ENCODE data around the gene DAGLA. TPM values are rescaled to one million over a fixed set of nuclear protein-coding genes. Genes with fewer than 3 reads are reported as not detected.

The DAGLA gene
- total RNA-seq, 2 experiments from 2014 or later: 0.05 TPM; not detected in 1

DNA sequence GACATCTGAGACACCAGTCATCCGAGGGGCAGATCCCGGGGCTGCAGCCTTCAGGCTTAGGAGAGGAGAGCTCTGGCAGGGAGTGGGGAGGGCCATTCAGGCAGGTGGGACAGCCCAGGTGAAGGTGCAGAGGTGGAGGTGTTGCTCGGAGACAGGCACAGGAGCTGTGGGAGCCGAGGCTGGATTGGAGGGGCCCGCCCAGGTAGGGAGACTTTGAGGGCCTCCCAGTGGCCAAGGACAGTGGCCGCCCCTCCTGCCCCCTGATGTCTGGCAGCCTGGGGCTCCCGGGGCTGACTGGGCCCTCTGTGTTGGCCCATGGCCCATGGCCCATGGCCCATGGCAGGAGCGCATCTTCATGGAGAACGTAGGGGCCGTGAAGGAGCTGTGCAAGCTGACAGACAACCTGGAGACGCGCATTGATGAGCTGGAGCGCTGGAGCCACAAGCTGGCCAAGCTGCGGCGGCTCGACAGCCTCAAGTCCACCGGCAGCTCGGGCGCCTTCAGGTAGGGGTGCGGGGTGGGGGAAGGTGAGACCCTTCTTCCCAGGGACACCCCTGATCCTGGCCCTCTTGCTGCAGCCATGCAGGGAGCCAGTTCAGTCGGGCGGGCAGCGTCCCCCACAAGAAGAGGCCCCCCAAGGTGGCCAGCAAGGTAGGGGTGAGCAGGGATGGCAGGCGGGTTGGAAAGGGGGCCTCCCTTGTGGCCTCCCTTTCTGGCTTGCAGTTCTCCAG, 98.9 kb downstream of the DAGLA start:
- no peak for TF ChIP-seq CTCF (IDR thresholded peaks at IDR 0.05)
- ATAC-seq: no peak
- H3K4me3 Mint-ChIP-seq: no peak overlapping the region
- no peaks in the 10 kb centered on the region for H3K9me3 Mint-ChIP-seq
- intact Hi-C loops (cut with micrococcal nuclease): no loop called here
- H3K27me3 Mint-ChIP-seq: peaks cover 2% of the 10 kb centered on the region
- CTCF ChIA-PET: interaction anchor here (0.6 to 2.8 kb wide), 4 partner anchors 9 to 192 kb away, joined by 3 to 9 read pairs (median 3); partner anchors contain the start of genes FEN1 and TMEM258
- H3K4me1 Mint-ChIP-seq (ENCODE audit: low read depth): peaks cover 13% of the 10 kb centered on the region
- no peak overlapping the region for H3K27ac Mint-ChIP-seq
- H3K36me3 Mint-ChIP-seq (ENCODE audit: low read depth): peaks cover 7% of the 10 kb centered on the region
- no peak for DNase-seq
- POLR2A ChIA-PET: interaction anchor here (0.5 to 4.3 kb wide), 4 partner anchors 10 to 1107 kb away, joined by 3 to 32 read pairs (median 6); partner anchors contain the start of genes FEN1 and TMEM258

- Mint-ChIP-seq H3K27me3 (peaks cover 2% of the 10 kb centered on the region), H3K36me3 (ENCODE audit: low read depth) (peaks cover 9% of the 10 kb centered on the region), H3K4me3 (no peak overlapping the region), H3K4me1 (ENCODE audit: low read depth) (peaks cover 13% of the 10 kb centered on the region), H3K27ac (no peak overlapping the region), H3K9me3 (no peaks in the 10 kb centered on the region)
- ATAC-seq: no peak
- no peak for TF ChIP-seq CTCF (IDR thresholded peaks at IDR 0.05)
- intact Hi-C loops (cut with micrococcal nuclease): no loop called here
- ChIA-PET POLR2A (interaction anchor here (0.5 to 4.3 kb wide), 4 partner anchors 11 to 1106 kb away, joined by 3 to 32 read pairs (median 6); partner anchors contain the start of genes FEN1 and TMEM258), CTCF (interaction anchor here (1.0 to 2.8 kb wide), 3 partner anchors 12 to 193 kb away, joined by 3 to 9 read pairs (median 5); partner anchors contain the start of genes FEN1 and TMEM258)
- DNase-seq: no peak
Observed at GRCh38 chr11:61779666-61780525, 99.7 kb downstream of the DAGLA start.

DNA sequence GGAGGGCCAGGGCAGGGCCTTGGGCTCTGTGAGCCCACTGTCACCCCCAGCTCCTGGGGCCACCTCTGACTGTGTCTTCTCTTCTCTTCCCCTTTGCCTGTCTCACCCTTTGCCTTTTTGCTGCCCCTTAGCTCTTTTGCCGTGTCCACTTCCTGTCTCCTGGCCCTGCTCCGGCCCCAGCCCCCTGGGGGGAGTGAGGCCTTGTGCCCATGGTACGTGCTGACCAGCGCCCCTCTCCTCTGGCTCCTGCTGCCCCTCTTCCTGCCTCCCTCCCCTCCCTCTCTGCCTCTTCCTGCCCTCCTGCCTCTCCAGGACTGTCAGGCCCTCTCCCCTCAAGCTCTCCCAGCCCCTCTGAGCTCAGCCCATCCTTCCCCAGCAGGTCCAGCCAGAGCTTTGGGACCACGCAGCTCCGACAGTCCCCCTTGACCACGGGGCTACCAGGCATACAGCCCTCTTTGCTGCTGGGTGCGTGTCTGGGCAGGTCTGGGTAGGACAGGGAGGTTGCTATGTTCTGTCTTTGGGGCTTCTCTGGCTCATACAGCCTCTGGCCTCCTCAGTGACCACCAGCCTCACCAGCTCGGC, 100.5 kb downstream of the DAGLA start:
- H3K4me3 Mint-ChIP-seq: no peak overlapping the region
- ChIA-PET POLR2A (interaction anchor here (2.1 to 4.3 kb wide), 2 partner anchors 12 to 16 kb away, joined by 9 to 32 read pairs; partner anchors contain the start of genes FEN1 and TMEM258), CTCF (interaction anchor here (1.7 to 2.8 kb wide), 2 partner anchors 11 to 16 kb away, joined by 5 to 9 read pairs; partner anchors contain the start of genes FEN1 and TMEM258)
- no peaks in the 10 kb centered on the region for H3K9me3 Mint-ChIP-seq
- H3K36me3 Mint-ChIP-seq (ENCODE audit: low read depth): peaks cover 9% of the 10 kb centered on the region
- ATAC-seq (no peak), DNase-seq (no peak)
- intact Hi-C loops (cut with micrococcal nuclease): no loop called here
- TF ChIP-seq CTCF (IDR thresholded peaks at IDR 0.05): no peak
- peaks cover 2% of the 10 kb centered on the region for H3K27me3 Mint-ChIP-seq
- H3K27ac Mint-ChIP-seq: no peak overlapping the region
- H3K4me1 Mint-ChIP-seq (ENCODE audit: low read depth): peaks cover 13% of the 10 kb centered on the region

GRCh38 chr11:61781585-61781984, 101.4 kb downstream of the DAGLA start:
- intact Hi-C loops (cut with micrococcal nuclease): no loop called here
- peaks cover under 1% of the 10 kb centered on the region for H3K27me3 Mint-ChIP-seq
- H3K4me1 Mint-ChIP-seq (ENCODE audit: low read depth): peaks cover 11% of the 10 kb centered on the region
- ATAC-seq (no peak), DNase-seq (no peak)
- H3K27ac Mint-ChIP-seq: no peak overlapping the region
- no peaks in the 10 kb centered on the region for H3K9me3 Mint-ChIP-seq
- no peak for TF ChIP-seq CTCF (IDR thresholded peaks at IDR 0.05)
- peaks cover 9% of the 10 kb centered on the region for H3K36me3 Mint-ChIP-seq (ENCODE audit: low read depth)
- POLR2A ChIA-PET: interaction anchor here (4.3 kb wide), 1 partner anchor 11 kb away, joined by 32 read pairs; the partner anchor contains the start of genes FEN1 and TMEM258
- H3K4me3 Mint-ChIP-seq: no peak overlapping the region
- CTCF ChIA-PET: interaction anchor here (0.7 to 1.7 kb wide), 3 partner anchors 15 to 32 kb away, joined by 3 to 5 read pairs (median 4); no protein-coding TSS in a partner anchor

All from activated CD8-positive, alpha-beta T cell treated with anti-CD3 and anti-CD28 coated beads for 36 hours (primary cell).